HG03432 (cell line): ENCODE data around the gene KRTCAP2.

ENCODE experiments used
- ATAC-seq: cut with Tn5 transposase; IDR thresholded peaks from one replicate; pipeline ENCODE4 v1.9.1; 2021; ENCODE audit warnings: mild to moderate bottlenecking, moderate library complexity; ENCODE audit not compliant: unreplicated experiment

KRTCAP2 gene

GRCh38 chr1:155184835-155185782 lies 12.0 kb upstream of the KRTCAP2 start:
- peak; percentile 90 for ATAC-seq

DNA sequence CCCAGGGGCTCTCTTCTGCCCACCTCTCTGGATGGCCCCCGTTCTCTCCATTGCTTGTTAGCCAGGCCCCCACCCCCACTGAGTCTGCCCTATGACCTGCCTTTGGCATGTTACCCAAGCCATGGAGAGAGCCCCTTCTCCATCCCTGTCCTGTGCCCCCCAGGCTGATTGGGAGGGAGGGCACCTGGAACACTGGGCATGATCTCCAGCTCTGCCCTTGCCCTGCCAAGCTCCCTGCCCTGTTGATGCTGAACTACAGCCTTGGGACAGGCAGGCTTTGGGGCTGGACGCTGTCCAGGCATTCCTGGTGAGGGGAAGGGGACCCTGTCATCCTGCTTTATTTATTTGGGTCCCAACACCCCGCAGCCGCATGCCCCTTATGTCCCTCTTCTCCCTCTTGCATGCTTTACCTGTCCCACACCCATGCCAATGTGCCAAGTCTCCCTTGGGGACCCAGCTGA lies 11.3 kb upstream of the KRTCAP2 start:
- ATAC-seq: no peak

DNA sequence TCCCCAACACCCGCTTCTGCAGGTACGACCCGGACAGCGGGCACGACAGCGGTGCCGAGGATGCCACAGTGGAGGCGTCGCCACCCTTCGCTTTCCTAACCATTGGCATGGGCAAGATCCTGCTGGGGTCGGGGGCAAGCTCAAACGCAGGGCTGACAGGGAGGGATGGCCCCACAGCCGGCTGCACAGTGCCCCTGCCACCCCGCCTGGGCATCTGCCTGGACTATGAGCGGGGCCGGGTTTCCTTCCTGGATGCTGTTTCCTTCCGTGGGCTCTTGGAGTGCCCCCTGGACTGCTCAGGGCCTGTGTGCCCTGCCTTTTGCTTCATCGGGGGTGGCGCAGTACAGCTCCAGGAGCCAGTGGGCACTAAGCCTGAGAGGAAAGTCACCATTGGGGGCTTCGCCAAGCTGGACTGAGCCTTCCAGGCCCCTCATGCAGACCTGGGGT lies 10.7 kb upstream of the KRTCAP2 start:
- no peak for ATAC-seq

- ATAC-seq: no peak
Observed at GRCh38 chr1:155182052-155182550, 9.0 kb upstream of the KRTCAP2 start.

- no peak for ATAC-seq
Observed at GRCh38 chr1:155181371-155182051, 8.4 kb upstream of the KRTCAP2 start.

GRCh38 chr1:155179112-155180031 lies 6.3 kb upstream of the KRTCAP2 start:
- no peak for ATAC-seq

DNA sequence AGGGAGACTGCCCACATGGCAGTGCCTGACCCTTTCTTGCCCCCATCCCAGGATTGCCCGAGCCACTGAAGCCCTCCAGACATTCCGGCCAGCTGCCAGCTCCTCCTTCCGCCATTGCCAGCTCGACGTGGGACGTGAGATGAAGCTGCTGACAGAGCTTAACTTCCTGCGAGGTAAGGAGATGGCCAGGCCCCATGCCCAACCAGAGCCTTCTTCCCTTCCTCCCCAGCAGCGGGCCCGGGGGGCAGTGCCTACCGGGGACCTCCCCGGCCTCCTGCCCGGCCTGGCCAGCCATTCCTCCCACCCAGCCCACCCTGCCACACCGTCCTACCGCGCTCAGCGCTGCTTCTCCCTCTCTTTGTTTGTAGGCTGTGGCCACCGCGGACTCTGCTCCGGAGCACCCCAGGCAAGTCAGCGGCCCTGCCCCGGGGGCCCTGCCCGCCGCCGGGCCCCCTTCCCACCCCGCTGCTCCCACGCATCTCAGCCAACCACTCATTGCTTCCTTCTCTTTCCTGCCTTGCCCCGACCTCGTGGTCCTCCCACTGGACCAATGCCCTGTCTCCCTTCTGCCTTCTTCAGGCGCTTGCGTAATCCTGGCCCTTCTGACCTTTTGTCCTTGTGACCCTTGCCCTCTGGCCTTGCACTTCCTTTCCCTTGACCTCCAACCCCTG lies 5.5 kb upstream of the KRTCAP2 start:
- no peak for ATAC-seq

GRCh38 chr1:155177918-155178281 lies 4.8 kb upstream of the KRTCAP2 start:
- ATAC-seq: no peak

DNA sequence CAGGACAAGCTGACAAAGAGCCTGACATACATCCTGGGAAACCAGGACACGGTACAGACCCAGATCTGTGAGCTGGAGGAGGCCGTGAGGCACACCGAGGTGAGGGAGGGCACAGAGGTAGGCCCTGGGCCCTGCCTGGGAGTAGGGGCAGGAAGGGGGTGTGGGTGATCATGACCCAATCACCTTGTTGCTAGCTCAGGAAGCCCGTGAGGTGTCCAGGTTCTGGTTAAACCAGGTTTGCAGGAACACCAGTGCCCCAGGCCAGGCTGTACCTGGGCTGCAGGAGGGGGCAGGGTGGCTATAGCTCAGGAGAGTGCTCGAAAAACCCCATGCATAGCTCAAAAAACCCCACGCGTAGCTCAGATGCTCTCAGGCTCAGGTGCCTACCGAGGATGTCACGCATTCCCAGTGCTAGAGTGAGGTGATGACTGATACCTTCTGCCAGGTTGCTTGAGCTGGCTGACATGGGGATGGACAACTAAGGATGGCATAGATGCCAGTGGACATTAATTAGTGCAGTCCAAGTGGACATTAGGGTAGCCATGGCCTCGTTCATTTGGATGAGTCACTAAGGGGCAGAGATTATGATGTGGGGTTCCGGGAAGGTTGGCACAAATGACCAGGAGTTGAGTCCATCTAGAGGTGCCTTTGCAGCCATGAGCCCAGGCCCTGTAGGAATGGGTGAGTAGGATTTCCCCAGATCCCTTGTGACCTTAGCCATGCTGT lies 4.3 kb upstream of the KRTCAP2 start:
- ATAC-seq: no peak

- no peak for ATAC-seq
Observed at GRCh38 chr1:155176544-155177071, 3.5 kb upstream of the KRTCAP2 start.

DNA sequence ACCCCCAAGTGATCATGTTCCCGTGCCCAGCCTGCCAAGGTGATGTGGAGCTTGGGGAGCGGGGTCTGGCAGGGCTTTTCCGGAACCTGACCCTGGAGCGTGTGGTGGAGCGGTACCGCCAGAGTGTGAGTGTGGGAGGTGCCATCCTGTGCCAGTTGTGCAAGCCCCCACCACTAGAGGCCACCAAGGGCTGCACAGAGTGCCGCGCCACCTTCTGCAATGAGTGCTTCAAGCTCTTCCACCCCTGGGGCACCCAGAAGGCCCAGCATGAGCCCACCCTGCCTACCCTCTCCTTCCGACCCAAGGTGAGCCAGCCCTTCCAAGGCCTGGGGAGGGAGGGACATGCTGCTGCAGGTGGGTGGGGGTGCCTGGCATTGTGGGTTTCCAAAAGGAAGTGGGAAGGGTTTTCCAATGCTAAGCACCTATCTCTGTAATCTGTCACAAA lies 2.8 kb upstream of the KRTCAP2 start:
- no peak for ATAC-seq

DNA sequence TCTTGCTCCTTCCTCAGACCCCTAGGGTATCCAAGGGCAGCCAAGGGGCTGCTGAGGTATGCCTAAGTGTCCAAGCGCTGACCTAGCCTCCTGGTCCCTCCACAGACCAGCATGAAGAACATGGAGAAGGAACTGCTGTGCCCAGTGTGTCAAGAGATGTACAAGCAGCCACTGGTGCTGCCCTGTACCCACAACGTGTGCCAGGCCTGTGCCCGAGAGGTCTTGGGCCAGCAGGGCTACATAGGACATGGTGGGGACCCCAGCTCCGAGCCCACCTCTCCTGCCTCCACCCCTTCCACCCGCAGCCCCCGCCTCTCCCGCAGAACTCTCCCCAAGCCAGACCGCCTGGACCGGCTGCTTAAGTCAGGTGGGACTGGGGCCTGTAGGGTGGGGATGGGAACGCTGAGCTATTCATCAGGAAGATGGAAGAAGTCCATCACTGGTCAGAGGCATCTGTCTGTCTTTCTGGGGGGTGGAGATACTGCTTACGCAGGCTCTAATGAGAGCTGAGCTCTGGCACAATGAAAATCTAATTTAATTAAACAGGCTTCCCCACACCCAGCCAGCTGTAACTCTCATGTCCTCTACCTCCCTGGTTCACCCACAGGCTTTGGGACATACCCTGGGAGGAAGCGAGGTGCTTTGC lies 2.3 kb upstream of the KRTCAP2 start:
- ATAC-seq: no peak

DNA sequence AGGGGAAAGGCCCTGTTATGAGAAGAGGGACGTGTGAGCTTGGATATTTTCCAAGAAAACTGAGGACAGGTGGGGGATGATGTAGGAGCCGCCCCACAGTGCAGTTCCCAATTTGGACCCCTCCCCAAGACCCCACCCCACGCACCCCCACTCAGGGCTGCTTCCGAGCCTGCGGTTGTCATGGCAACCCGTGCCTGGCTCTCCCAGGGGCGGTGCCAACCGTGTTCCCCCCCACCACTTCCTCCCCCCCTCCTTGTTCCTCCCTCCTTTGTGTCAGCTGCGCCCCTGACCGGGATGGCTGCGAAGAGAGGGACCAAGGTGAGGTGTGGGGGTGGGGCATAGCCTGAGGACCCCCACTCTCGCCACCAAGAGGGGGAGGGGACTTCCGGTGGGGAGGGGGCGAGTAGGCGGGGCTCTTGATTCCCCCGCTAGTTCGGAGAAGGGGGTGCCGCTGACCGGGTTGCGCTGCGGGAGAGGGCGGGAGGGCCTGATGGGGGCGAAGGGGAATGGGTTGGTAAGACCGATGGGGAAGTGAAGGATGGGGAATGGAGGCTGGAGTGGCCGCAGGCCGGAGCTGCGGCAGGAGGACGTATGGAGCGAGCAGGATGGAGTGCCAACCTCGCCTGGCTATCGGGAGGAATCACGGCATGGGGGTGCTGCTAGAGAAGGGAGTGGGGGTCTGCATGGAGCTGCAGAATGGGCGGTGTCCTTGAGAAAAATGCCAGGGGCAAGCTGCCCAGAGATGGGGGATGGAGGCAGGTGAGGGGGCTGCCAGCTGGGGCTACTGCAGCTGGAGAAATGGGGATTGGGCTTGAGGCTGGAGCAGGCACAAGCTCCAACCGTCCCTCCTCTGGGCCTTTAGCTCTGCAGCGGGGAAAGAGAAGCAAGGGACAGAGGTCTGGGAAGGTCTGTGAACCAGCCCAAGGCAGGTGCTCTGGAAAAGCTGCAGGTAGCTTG lies 1.5 kb upstream of the KRTCAP2 start:
- ATAC-seq: no peak

GRCh38 chr1:155173478-155174323 lies 597 bp upstream of the KRTCAP2 start, which contains the start of gene TRIM46:
Gene TRIM46 (plus strand): TSS chr1:155173849. CDS start chr1:155173967, 118 bp downstream.
- ATAC-seq: no peak

- ATAC-seq: peak; percentile 23
Observed at GRCh38 chr1:155171836-155172731, 1.0 kb downstream of the KRTCAP2 start.

- ATAC-seq: no peak
Observed at GRCh38 chr1:155170806-155171205, 2.3 kb downstream of the KRTCAP2 start.
